Vagina (tissue), 2 donors: Measurements from ENCODE around the gene WDR75. TPM values are rescaled to one million over a fixed set of nuclear protein-coding genes. Genes with fewer than 3 reads are reported as not detected.

Experiments used
- DNase-seq, 2 donors: peaks; one replicate each; pipeline ENCODE4 v3.0.0-alpha.2; 2017; ENCODE audit errors: extremely low spot score in 2 of 2
- H3K27ac ChIP-seq: fragments of 200-600 bp; sonication (generic); one replicate; pipeline ENCODE4 v1.5.1; 2019
- H3K27me3 ChIP-seq: fragments of 200-600 bp; sonication (generic); one replicate; pipeline ENCODE4 v1.5.1; 2019
- H3K36me3 ChIP-seq, 2 donors: fragments of 200-600 bp; sonication (generic); one replicate each; pipeline ENCODE4 v1.5.1; 2017 to 2019
- H3K4me1 ChIP-seq: fragments of 200-600 bp; sonication (generic); one replicate; pipeline ENCODE4 v1.5.1; 2019
- H3K4me3 ChIP-seq, 2 donors: fragments of 200-600 bp; sonication (generic); 1 replicate in 1 of 2; 2 replicates in 1 of 2; pipeline ENCODE4 v1.5.1; 2016 to 2019
- H3K9me3 ChIP-seq: fragments of 200-600 bp; sonication (generic); one replicate; pipeline ENCODE4 v1.5.1; 2019
- POLR2A ChIP-seq, 2 donors: fragments of 450-650 bp; IDR thresholded peaks; one replicate each; pipeline ENCODE4 v1.6.1; 2017; ENCODE audit warnings: antibody characterized with exemption in 2 of 2, mild to moderate bottlenecking in 2 of 2, moderate library complexity in 2 of 2
- POLR2AphosphoS5 ChIP-seq, 2 donors: sonication (generic); formaldehyde crosslinking; IDR thresholded peaks; one replicate each; pipeline ENCODE4 v1.9.0; 2017; ENCODE audit warnings: antibody characterized with exemption in 2 of 2, mild to moderate bottlenecking in 2 of 2, low read depth in 1 of 2; ENCODE audit not compliant: insufficient read depth in 1 of 2
- intact Hi-C: fragments of 100-400 bp; cut with DNase I; formaldehyde crosslinking; loops from one replicate; pipeline ENCODE4 v1.15.1; 2023
- total RNA-seq: library from RNA; depleted of rRNA; stranded (reverse); fragments of >200 nt; gene quantifications from one replicate; pipeline ENCODE4 v1.2.3, GENCODE V29; 2016
- TF ChIP-seq, protein P1 (sequence below), 3 experiments: fragments of 450-650 bp in 2 of 3; fragments of 200-600 bp in 1 of 3; sonication (generic) in 1 of 3; IDR thresholded peaks; one replicate each; pipeline ENCODE4 v1.5.1; 2017 to 2019; ENCODE audit warnings: antibody characterized with exemption in 3 of 3, mild to moderate bottlenecking in 2 of 3, moderate library complexity in 2 of 3

Gene WDR75
- total RNA-seq, 1 donor from 2014 or later, result 30.7 TPM

DNA sequence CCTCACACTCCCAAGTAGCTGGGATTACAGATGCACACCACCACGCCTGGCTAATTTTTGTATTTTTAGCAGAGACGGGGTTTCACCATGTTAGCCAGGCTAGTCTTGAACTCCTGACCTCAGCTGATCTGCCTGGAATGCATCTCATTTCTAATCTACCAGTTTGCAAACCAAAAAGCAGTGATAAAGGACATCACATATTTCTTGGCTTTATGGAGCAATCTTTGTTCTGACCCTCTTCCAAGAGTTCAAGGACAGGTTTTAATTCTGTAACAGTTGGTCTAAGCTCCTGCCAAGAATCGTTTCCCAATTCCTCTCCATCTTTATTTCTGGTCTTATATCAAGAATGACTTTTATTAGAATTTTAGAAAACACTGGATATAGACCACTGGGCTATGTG, 71.6 kb downstream of the WDR75 start:
- TF ChIP-seq, protein P1, sequence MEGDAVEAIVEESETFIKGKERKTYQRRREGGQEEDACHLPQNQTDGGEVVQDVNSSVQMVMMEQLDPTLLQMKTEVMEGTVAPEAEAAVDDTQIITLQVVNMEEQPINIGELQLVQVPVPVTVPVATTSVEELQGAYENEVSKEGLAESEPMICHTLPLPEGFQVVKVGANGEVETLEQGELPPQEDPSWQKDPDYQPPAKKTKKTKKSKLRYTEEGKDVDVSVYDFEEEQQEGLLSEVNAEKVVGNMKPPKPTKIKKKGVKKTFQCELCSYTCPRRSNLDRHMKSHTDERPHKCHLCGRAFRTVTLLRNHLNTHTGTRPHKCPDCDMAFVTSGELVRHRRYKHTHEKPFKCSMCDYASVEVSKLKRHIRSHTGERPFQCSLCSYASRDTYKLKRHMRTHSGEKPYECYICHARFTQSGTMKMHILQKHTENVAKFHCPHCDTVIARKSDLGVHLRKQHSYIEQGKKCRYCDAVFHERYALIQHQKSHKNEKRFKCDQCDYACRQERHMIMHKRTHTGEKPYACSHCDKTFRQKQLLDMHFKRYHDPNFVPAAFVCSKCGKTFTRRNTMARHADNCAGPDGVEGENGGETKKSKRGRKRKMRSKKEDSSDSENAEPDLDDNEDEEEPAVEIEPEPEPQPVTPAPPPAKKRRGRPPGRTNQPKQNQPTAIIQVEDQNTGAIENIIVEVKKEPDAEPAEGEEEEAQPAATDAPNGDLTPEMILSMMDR (IDR thresholded peaks at IDR 0.05), result no peak
- TF ChIP-seq POLR2AphosphoS5 (IDR thresholded peaks at IDR 0.05; ENCODE audit: insufficient read depth in 1 of 2, low read depth in 1 of 2) (no peak), POLR2A (IDR thresholded peaks at IDR 0.05) (no peak)
- Histone ChIP-seq H3K4me1 (no peaks in the 10 kb centered on the region), H3K27ac (no peak overlapping the region), H3K27me3 (no peaks in the 10 kb centered on the region), H3K4me3 (no peak overlapping the region), H3K36me3 (no peaks in the 10 kb centered on the region), H3K9me3 (no peaks in the 10 kb centered on the region)
- no peak for DNase-seq
- intact Hi-C loops, result no loop called here

DNA sequence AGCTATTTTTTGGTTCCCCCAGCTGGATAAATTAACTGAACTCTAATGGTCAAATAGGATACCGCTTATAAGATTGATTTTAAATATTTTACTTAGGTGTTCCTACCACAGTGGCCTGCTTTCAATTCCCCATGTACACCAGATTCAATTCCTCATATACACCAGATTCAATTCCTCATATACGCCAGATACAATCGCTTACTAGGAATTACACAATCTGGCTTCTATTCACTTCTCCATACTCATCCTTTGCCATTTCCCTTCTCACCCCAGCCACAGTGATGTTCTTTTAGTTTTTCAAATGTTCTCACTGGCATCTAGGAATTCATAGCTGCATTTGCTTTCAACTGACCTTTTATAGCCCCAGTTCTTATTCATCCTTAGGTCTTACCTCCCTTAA, 72.8 kb downstream of the WDR75 start:
- Histone ChIP-seq H3K4me1 (no peaks in the 10 kb centered on the region), H3K9me3 (no peaks in the 10 kb centered on the region), H3K27ac (no peak overlapping the region), H3K27me3 (no peaks in the 10 kb centered on the region), H3K4me3 (no peak overlapping the region), H3K36me3 (no peaks in the 10 kb centered on the region)
- no peak for DNase-seq
- TF ChIP-seq POLR2AphosphoS5 (IDR thresholded peaks at IDR 0.05; ENCODE audit: insufficient read depth in 1 of 2, low read depth in 1 of 2) (no peak), POLR2A (IDR thresholded peaks at IDR 0.05) (no peak)
- TF ChIP-seq, protein P1 (IDR thresholded peaks at IDR 0.05), result no peak
- intact Hi-C loops, result no loop called here

DNA sequence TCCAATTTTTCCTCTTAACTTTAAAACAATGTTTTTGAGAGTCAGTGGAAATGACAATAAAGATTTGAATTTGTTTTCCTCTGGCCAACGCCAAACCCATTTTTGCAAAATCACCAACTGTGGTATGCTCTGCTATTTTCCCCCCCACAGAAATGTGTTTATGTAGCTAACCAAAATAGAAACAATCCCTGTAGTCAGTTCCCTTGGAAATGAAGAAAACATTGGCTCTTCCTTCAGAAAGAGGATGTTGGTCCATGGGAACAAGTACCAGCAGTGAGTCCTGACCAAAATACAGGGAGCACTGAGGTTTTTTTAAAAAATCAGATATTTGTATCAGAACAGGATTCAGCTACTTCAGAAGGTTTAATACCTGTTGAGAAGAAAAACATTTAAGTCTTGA, 74.0 kb downstream of the WDR75 start:
- Histone ChIP-seq H3K27ac (peak overlapping the region; percentile 58), H3K4me1 (no peaks in the 10 kb centered on the region), H3K9me3 (no peaks in the 10 kb centered on the region), H3K36me3 (no peaks in the 10 kb centered on the region), H3K4me3 (no peak overlapping the region), H3K27me3 (no peaks in the 10 kb centered on the region)
- intact Hi-C loops, result no loop called here
- TF ChIP-seq POLR2AphosphoS5 (IDR thresholded peaks at IDR 0.05; ENCODE audit: insufficient read depth in 1 of 2, low read depth in 1 of 2) (no peak), POLR2A (IDR thresholded peaks at IDR 0.05) (no peak)
- TF ChIP-seq, protein P1 (IDR thresholded peaks at IDR 0.05), result no peak
- DNase-seq, result no peak

DNA sequence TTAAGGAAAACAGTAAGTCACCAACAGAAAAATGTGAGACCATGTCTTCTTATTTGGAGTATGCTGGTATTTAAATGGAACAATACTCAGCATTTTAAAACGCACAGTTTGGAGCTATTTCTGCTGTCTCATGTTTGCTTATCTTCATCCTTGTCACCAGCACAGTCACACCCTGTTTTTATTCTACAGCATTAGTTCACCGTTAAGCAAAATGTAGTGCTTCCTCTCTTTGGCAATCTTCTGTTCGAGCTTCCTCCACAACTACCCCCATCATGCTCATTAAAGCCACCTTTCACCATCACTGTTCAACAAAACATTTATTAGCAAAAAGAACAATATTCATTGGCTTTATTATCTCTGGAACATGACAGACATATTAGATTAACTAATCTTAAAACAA, 75.3 kb downstream of the WDR75 start:
- Histone ChIP-seq H3K9me3 (no peaks in the 10 kb centered on the region), H3K27ac (no peak overlapping the region), H3K4me1 (no peaks in the 10 kb centered on the region), H3K4me3 (no peak overlapping the region), H3K36me3 (no peaks in the 10 kb centered on the region), H3K27me3 (no peaks in the 10 kb centered on the region)
- TF ChIP-seq POLR2A (IDR thresholded peaks at IDR 0.05), result no peak
- TF ChIP-seq POLR2AphosphoS5 (IDR thresholded peaks at IDR 0.05; ENCODE audit: insufficient read depth in 1 of 2, low read depth in 1 of 2), result no peak
- TF ChIP-seq, protein P1 (IDR thresholded peaks at IDR 0.05), result no peak
- intact Hi-C loops, result no loop called here
- DNase-seq, result no peak

DNA sequence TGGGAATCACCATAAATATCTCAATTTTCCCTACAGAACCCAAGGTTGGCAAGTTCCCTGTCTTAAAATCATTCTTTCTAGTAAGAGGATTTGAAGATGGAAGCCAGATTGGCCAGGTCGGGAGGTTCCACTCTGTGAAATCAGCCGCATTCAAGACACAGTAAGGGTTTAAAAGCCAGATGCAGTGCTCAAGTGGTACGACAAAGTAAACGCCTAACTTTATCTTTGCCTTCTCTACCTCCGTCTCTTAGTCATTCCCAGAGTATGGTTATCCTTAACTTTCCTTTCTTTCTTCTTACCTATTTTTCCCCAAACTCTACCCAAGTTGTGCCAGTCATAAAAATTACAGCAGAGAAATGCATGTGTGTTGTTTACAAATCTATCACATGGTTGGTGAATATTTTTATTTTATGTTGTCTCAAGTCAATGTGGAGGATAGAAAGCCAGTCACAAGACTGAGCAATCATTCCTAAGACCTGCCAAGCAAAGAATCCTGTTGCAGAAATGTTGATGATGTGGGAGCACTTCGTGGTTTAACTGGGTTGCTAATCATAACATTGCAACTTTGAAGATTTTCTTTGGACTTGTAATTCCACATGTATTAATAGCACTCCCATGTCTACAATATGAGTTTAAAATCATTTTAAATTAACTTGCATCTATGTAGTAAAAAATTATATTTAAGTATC, 76.7 kb downstream of the WDR75 start:
- no peak overlapping the region for H3K27ac ChIP-seq
- TF ChIP-seq POLR2A (IDR thresholded peaks at IDR 0.05), result no peak
- TF ChIP-seq, protein P1 (IDR thresholded peaks at IDR 0.05), result no peak
- TF ChIP-seq POLR2AphosphoS5 (IDR thresholded peaks at IDR 0.05; ENCODE audit: insufficient read depth in 1 of 2, low read depth in 1 of 2), result no peak
- H3K9me3 ChIP-seq, result no peaks in the 10 kb centered on the region
- no peak overlapping the region for H3K4me3 ChIP-seq
- H3K27me3 ChIP-seq, result no peaks in the 10 kb centered on the region
- intact Hi-C loops, result no loop called here
- DNase-seq, result no peak
- no peaks in the 10 kb centered on the region for H3K4me1 ChIP-seq
- H3K36me3 ChIP-seq, result no peaks in the 10 kb centered on the region
